HG02763 (cell line): ENCODE data around the gene CXCR3.

ENCODE experiments used
- ATAC-seq: cut with Tn5 transposase; IDR thresholded peaks from one replicate; pipeline ENCODE4 v1.9.1; 2021; ENCODE audit warnings: mild to moderate bottlenecking, moderate library complexity; ENCODE audit not compliant: unreplicated experiment

Gene CXCR3

DNA sequence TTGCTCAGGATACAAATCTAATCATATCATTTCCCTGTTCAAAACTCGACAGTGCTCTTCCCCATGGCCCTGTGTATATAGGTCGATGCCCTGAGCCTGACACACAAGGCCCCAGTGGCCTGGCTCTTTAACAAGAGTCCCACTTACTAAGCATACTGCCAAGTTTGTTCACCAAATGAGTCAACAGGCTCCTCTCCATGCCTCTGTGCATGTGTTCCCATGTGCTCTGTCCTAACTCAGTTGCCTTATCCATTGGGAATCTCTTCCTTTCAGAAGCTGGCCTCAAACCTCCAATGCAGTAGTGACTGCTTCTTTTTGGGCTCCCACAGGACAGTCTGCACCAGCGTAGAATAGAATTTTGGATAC lies 18.9 kb upstream of the CXCR3 start:
- no peak for ATAC-seq

- ATAC-seq = no peak
Observed at GRCh38 chrX:71636438-71637252, 18.3 kb upstream of the CXCR3 start.

- ATAC-seq = no peak
Observed at GRCh38 chrX:71634366-71634765, 16.1 kb upstream of the CXCR3 start.

DNA sequence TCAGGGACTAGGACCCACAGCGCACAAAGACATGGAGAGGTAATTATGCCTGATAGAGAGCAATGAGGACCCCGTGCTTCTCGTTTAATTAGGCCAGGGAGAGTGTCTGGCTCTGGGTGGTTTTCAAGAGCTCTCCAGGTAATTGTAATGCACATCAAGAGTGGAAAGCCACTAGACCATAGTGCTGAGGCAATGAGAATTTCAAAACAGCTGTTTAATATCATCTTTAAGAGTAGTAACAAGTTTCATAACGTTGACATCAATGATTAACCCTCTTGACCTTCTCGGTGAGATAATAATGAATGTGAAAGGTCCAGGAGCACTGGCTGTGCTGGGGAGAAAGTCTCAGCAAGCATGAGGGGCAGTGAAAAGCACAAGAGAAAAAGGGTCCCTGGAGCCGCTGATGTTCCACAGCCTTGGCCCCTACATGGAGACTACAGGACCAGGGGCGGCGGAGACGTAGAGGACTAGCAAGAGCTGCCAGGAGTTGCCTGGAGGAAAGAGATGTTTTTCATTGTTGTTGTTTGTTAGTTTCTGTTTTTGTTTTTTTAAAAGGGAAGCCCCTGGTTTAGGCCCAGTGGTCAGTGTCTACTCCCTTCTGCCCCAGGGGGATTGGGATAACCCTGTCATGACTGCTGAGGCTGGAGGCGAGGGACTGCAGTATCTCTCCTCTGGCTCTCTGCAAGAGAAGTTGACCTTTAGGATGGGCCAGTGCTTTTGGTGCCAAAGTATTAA lies 14.8 kb upstream of the CXCR3 start:
- peak; percentile 40 for ATAC-seq

DNA sequence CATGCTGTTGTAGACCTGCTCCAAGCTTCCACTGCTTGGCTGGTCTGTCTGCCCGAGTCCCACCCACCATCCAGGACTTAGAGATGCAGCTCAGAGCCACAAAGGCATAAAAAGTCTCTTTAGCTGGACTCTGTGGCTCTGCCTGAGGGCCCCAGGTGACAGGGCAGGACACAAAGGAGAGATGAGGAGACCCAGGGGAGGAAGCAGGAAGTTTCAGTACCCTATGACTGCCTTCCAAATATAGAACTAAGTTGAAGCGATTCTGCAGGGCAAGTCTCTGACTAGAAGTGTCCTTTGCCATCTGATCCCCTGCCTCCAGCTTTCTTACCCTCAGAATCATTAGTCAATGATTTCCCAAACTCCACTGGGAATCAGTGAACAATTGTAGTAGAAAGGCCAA lies 11.2 kb upstream of the CXCR3 start:
- ATAC-seq = peak; percentile 48

GRCh38 chrX:71627588-71628404 lies 9.5 kb upstream of the CXCR3 start:
- no peak for ATAC-seq

DNA sequence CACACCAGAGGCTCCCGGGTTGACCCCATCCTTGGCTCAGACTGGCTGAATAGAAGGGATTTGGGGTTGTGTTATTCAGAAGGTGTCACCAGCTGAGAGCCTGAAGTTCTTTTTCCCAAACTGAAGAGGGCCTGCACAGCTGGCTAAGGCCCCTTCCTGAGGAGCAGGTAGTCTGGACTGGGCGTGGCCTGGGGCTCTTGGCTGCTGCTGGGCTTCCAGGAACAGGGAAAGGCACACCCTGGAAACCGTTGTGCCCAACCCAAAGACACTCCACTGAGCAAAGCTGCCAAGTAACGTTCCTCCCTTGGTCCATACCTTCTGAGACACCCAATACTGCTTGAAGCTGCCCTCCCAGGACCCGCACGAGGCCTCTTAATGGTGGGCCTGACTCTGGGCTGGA lies 8.3 kb upstream of the CXCR3 start:
- no peak for ATAC-seq

- ATAC-seq = no peak
Observed at GRCh38 chrX:71625471-71625870, 7.2 kb upstream of the CXCR3 start.

GRCh38 chrX:71623714-71624113 lies 5.4 kb upstream of the CXCR3 start:
- no peak for ATAC-seq

DNA sequence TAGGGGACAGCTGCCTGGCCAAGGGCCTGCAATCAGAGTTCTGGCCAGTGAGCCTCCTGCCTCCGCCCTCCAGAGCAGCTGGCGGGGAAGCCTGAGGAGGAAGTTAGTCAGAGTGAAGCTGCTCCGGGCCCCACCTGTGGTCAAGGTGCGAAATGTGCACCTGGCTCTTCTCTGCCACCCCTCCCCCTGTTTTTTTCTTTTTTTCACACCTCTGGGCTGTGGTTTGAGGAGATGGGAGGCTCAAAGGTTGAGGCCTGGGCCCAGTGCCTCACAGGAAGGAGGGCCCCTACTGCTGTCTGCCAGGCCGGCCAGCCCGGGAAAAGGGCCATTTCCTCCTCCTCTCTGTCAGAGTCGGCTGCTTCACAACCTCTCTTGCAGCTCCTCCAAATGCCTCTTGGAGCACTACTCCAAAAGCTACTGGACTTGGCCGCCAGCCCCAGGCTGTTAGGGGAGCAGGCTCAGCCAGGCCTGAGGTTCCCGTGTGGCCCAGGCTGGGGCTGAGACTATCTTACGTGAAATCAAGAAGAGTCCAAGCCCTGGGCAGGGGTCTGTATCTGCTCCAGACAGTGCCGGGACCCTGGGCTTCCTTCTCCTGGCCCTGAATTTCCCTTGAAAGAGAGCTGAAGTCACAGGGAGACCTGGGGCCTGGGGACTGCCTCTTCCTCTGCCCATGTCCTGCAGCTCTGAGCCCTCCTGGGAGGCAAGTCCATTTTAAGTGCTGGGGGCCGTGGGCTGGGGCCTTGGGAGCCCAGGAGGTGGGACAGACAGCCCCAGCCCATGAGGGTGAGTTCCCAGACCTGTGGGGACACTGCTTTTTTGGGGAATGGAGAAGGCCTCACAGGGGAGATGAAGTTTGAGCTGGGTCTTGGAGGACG lies 4.5 kb upstream of the CXCR3 start:
- peak; percentile 51 for ATAC-seq

- ATAC-seq = no peak
Observed at GRCh38 chrX:71622032-71622575, 3.8 kb upstream of the CXCR3 start.

DNA sequence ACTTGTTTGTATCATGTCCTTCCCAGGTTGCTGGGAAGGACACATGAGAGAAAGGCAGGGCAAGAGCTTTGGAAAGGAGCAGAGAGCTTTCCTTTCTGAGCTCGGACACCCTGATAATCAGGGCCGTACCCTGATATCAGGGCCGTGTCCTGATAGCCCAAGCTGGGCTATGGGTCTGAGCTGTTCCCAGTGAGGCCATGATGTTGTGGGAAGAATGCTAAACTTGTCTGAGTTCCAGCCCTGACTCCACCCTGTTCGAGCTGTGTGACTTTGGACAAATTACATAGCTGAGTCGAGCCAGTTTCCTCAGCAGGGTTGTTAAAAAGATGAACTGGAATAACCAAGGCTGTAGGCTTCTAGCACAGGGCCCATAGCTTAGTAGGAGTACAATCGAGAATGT lies 3.3 kb upstream of the CXCR3 start:
- ATAC-seq = no peak

GRCh38 chrX:71619986-71620385 lies 1.7 kb upstream of the CXCR3 start:
- no peak for ATAC-seq

- ATAC-seq = no peak
Observed at GRCh38 chrX:71619193-71619592, 882 bp upstream of the CXCR3 start.

DNA sequence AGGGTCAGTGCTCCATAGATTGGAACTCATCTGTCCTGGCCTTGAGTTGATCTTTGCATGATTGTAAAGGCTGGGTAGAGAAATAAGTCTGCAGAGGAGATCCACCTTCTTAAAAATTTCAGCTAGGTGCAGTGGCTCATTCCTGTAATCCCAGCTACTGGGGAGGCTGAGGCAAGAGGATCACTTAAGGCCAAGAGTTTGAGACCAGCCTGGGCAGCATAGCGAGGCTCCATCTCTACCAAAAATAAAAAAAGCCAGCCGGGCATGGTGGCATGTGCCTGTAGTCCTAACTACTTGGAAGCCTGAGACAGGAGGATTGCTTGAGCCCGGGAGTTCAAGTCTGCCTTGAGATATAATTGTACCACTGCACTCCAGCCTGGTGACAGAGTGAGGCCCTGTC lies 476 bp upstream of the CXCR3 start:
- no peak for ATAC-seq

- no peak for ATAC-seq
Observed at GRCh38 chrX:71617742-71618141, 569 bp downstream of the CXCR3 start.

- no peak for ATAC-seq
Observed at GRCh38 chrX:71616672-71617529, 1.4 kb downstream of the CXCR3 start.

GRCh38 chrX:71615954-71616353 lies 2.4 kb downstream of the CXCR3 start:
- no peak for ATAC-seq

DNA sequence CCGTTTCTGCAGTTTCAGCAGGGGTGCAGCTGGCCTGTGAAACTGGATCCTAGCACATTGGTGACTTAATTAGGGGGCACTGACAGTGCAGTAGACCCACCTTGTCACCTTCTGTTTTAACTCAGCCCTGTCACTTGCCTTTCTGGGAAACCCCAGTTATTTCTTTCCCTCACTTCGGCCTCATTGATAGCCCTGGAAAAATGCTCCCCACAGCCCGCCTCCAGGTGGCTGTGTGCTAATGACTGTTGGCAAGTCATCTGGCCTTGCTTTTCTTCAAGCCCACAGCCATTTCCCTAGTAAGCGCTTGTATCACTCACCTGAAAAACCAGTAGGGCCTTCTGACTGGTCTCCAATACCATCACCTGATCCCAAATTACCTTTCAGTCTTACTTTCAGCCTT lies 3.3 kb downstream of the CXCR3 start:
- ATAC-seq = no peak
